CD4-positive, alpha-beta T cell (primary cell): ENCODE data around the gene RFX5. TPM values are rescaled to one million over a fixed set of nuclear protein-coding genes. Genes with fewer than 3 reads are reported as not detected.
A peak's percentile ranks its signal among the peaks of the same experiment; 100 is the strongest.

Experiments
- ATAC-seq: fragments of 200-7000 bp; cut with Tn5 transposase; one replicate; pipeline ENCODE4 v1.10.0; 2022; ENCODE audit warnings: mild to moderate bottlenecking; ENCODE audit not compliant: poor library complexity
- CTCF ChIA-PET: fragments of 350-600 bp; sonication (Branson Sonifier 250); formaldehyde crosslinking; loops from one replicate; lab custom pipeline; 2021; ENCODE audit warnings: antibody characterized with exemption, inconsistent platforms; lab: Charles Lee
- POLR2A ChIA-PET: fragments of 350-600 bp; sonication (Branson Sonifier 250); formaldehyde crosslinking; loops from one replicate; lab custom pipeline; 2021; ENCODE audit warnings: antibody characterized with exemption, inconsistent platforms; lab: Charles Lee
- DNase-seq, 14 experiments: peaks; one replicate each; pipeline ENCODE4 v3.0.0-alpha.2; 2013 to 2020; ENCODE audit warnings: mixed read lengths in 2 of 14
- H3K27ac ChIP-seq, 2 donors: one replicate each; pipeline versions ENCODE4 v1.5.1 to v1.7.0; 2013; ENCODE audit warnings: low read length in 2 of 2, low read depth in 1 of 2, mild to moderate bottlenecking in 1 of 2
- H3K27me3 ChIP-seq, 2 experiments: 1 replicate in 1 of 2; 2 replicates in 1 of 2; pipeline versions ENCODE4 v1.6.1 to v1.7.0; 2013; ENCODE audit warnings: low read length in 2 of 2, control low read depth in 1 of 2, mild to moderate bottlenecking in 1 of 2, moderate library complexity in 1 of 2; ENCODE audit not compliant: insufficient read depth in 2 of 2, control insufficient read depth in 1 of 2
- H3K36me3 ChIP-seq: one replicate; pipeline ENCODE4 v1.6.1; 2013; ENCODE audit warnings: low read length, control low read depth; ENCODE audit not compliant: insufficient read depth
- H3K4me1 ChIP-seq: one replicate; pipeline ENCODE4 v1.6.1; 2013; ENCODE audit warnings: low read length, control low read depth; ENCODE audit not compliant: insufficient read depth
- H3K4me3 ChIP-seq: one replicate; pipeline ENCODE4 v1.5.1; 2013; ENCODE audit warnings: mild to moderate bottlenecking, low read length, moderate library complexity
- H3K9me3 ChIP-seq, 2 experiments: 1 replicate in 1 of 2; 2 replicates in 1 of 2; pipeline versions ENCODE4 v1.6.1 to v1.7.0; 2013; ENCODE audit warnings: low read length in 2 of 2, mild to moderate bottlenecking in 2 of 2, control low read depth in 1 of 2, moderate library complexity in 1 of 2; ENCODE audit not compliant: control insufficient read depth in 1 of 2, insufficient read depth in 1 of 2
- H3K27ac Mint-ChIP-seq: one replicate; pipeline ENCODE4 v1.8.0; 2020; ENCODE audit warnings: mixed read lengths
- H3K27me3 Mint-ChIP-seq: one replicate; pipeline ENCODE4 v1.8.0; 2021; ENCODE audit warnings: mixed read lengths
- H3K36me3 Mint-ChIP-seq: one replicate; pipeline ENCODE4 v1.8.0; 2021; ENCODE audit warnings: low read depth, mixed read lengths
- H3K4me1 Mint-ChIP-seq: one replicate; pipeline ENCODE4 v1.8.0; 2021; ENCODE audit warnings: low read depth, mixed read lengths
- H3K4me3 Mint-ChIP-seq: one replicate; pipeline ENCODE4 v1.8.0; 2020; ENCODE audit warnings: mild to moderate bottlenecking, mixed read lengths
- H3K9me3 Mint-ChIP-seq: one replicate; pipeline ENCODE4 v1.8.0; 2020; ENCODE audit warnings: mixed read lengths
- intact Hi-C, 2 experiments: fragments of 100-400 bp; cut with DNase I in 1 of 2; cut with micrococcal nuclease in 1 of 2; formaldehyde crosslinking; loops; one replicate each; pipeline versions ENCODE4 v1.15.1 to v1.9.0; 2023 to 2025; cut with DNase I, micrococcal nuclease
- total RNA-seq, 174 experiments: library from RNA in 2 of 174; stranded (reverse) in 2 of 174; gene quantifications; one replicate each; pipeline ENCODE4 v1.2.3 and lab custom pipeline; 2021 to 2026
- TF ChIP-seq, protein P1 (sequence below): fragments of 200-600 bp; IDR thresholded peaks from one replicate; pipeline ENCODE4 v1.8.0; 2022; ENCODE audit warnings: antibody characterized with exemption, mild to moderate bottlenecking

The RFX5 gene
- total RNA-seq, 2 experiments from 2014 or later: 62.0 to 65.7 TPM

DNA sequence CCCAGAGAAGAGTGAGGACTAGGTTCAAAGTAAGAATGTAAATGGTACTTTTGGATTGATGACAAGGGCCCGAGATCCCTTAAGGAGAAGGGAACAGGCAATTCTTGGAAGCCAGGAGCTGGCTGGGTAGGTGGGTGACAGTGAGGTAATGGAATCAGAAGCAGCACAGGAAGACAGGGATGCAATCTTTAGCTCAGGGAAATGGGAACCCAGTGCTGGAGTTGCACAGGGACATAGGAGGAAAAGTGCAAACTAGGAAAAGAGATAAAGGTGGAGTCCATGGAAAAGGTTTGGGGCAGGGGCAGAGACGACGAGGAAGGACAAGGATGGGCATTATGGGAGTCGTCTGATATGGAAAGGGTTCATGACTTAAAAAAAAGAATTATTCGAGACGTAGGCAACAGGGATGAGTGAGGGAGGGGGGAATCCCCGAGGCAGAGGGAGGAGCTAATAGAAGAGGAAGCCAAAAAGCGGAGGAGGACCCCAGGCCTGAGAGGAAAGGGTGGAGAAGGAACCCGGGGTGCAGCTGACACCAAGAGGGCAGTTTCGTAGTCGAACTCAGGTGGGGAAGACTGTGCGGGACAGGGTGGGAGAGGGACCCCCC, 20.3 kb downstream of the RFX5 start:
- POLR2A ChIA-PET: interaction anchor here (0.7 to 3.4 kb wide), 16 partner anchors 9 to 963 kb away, joined by 3 to 54 read pairs (median 6); partner anchors contain the start of genes MRPL9, PSMB4, PSMD4 and RFX5
- peak overlapping the region; percentile 75 for H3K4me3 ChIP-seq
- H3K27ac ChIP-seq: peak overlapping the region; percentile 84 to 96
- no peaks in the 10 kb centered on the region for H3K9me3 ChIP-seq
- CTCF ChIA-PET: interaction anchor here (0.9 to 4.5 kb wide), 4 partner anchors 14 to 73 kb away, joined by 3 to 41 read pairs (median 6); partner anchors contain the start of gene PSMB4
- Mint-ChIP-seq H3K36me3 (peaks cover 53% of the 10 kb centered on the region), H3K27me3 (no peaks in the 10 kb centered on the region), H3K27ac (peak overlapping the region; percentile 93), H3K9me3 (no peaks in the 10 kb centered on the region), H3K4me3 (peak overlapping the region; percentile 95), H3K4me1 (peaks cover 39% of the 10 kb centered on the region)
- intact Hi-C loops: loop anchor here (1.0 to 10.0 kb wide), 6 partner anchors 21 to 632 kb away; partner anchors contain the start of genes RFX5 (in 2 of the 2), GOLPH3L (in 1 of the 2), PSMB4 (in 1 of the 2) and PSMD4 (in 1 of the 2)
- peak; percentile 30 for ATAC-seq
- H3K27me3 ChIP-seq: no peaks in the 10 kb centered on the region
- H3K4me1 ChIP-seq: peaks cover 38% of the 10 kb centered on the region
- peaks cover 34% of the 10 kb centered on the region for H3K36me3 ChIP-seq
- TF ChIP-seq, protein P1, sequence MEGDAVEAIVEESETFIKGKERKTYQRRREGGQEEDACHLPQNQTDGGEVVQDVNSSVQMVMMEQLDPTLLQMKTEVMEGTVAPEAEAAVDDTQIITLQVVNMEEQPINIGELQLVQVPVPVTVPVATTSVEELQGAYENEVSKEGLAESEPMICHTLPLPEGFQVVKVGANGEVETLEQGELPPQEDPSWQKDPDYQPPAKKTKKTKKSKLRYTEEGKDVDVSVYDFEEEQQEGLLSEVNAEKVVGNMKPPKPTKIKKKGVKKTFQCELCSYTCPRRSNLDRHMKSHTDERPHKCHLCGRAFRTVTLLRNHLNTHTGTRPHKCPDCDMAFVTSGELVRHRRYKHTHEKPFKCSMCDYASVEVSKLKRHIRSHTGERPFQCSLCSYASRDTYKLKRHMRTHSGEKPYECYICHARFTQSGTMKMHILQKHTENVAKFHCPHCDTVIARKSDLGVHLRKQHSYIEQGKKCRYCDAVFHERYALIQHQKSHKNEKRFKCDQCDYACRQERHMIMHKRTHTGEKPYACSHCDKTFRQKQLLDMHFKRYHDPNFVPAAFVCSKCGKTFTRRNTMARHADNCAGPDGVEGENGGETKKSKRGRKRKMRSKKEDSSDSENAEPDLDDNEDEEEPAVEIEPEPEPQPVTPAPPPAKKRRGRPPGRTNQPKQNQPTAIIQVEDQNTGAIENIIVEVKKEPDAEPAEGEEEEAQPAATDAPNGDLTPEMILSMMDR: no peak
- peak in 10 of 14 experiments; percentile 23 to 85 (median 46) for DNase-seq

DNA sequence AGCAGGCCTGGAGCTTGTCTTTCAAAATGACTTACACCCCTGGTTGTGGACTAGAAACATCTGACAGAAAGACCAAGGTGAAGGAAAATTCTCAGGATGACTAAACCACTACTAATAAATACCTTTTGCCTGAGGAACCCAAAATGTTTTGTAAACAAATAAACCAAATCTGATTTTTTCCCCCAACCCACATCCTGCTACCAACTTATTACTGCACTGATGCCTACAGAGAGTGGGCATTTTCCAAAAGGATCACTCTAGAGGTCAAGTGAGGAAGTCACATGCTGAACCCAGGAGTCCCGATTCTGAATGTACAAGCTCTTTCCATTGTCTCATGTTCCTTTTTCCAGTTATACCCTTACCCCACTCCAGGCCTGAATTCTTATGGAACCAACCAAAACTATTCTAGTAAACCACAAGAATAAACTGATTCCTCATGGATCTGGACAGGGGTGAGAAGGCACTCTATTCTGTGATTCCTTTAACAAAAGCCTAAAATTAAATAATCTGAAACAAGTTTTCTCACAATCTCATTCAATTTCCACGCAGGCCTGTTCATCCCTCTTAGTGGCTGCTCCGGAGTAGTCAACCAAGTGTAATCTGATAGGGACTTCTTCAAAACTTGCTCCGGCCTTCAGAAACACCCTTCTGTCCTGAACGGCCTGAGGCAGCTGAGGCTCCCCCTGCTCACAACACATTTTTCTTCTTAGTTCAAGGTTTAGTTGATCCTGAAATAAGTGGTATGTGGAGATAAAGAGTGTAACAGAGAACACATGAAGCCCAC, 21.2 kb downstream of the RFX5 start:
- Histone ChIP-seq H3K4me1 (peaks cover 38% of the 10 kb centered on the region), H3K27ac (peak overlapping the region in 1 of 2 donors; percentile 96), H3K27me3 (no peaks in the 10 kb centered on the region), H3K4me3 (peak overlapping the region; percentile 75), H3K9me3 (no peaks in the 10 kb centered on the region), H3K36me3 (peaks cover 40% of the 10 kb centered on the region)
- ChIA-PET POLR2A (interaction anchor here (1.6 to 3.4 kb wide), 6 partner anchors 12 to 73 kb away, joined by 5 to 29 read pairs (median 14); partner anchors contain the start of genes PSMB4 and RFX5), CTCF (interaction anchor here (0.9 to 4.5 kb wide), 4 partner anchors 14 to 74 kb away, joined by 3 to 41 read pairs (median 3); partner anchors contain the start of gene PSMB4)
- DNase-seq (no peak), ATAC-seq (no peak)
- H3K4me3 Mint-ChIP-seq: peak overlapping the region; percentile 95
- H3K27me3 Mint-ChIP-seq: no peaks in the 10 kb centered on the region
- TF ChIP-seq, protein P1: no peak
- peaks cover 56% of the 10 kb centered on the region for H3K36me3 Mint-ChIP-seq
- H3K9me3 Mint-ChIP-seq: no peaks in the 10 kb centered on the region
- intact Hi-C loops: loop anchor here (5.0 to 10.0 kb wide), 3 partner anchors 44 to 631 kb away; partner anchors contain the start of genes GOLPH3L (in 1 of the 2), PSMB4 (in 1 of the 2) and ZNF687 (in 1 of the 2)
- peaks cover 42% of the 10 kb centered on the region for H3K4me1 Mint-ChIP-seq
- peak overlapping the region; percentile 93 for H3K27ac Mint-ChIP-seq

DNA sequence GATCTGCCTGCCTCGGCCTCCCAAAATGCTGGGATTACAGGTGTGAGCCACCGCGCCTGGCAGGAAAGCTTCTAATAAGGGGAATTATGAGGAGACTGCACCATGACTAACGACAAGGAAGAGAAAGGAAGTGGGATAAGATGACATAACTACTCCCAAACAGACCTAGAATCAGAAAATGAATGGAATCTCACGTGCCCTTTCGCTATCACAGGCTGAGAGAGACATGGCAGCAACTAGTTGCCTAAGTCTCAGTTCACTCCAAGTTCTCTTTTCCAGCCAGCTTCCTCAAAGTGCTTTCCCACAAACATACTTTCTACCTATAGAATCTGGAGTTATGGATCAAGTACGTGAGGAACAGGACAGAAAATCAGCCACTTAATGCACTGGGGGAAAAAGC, 21.8 kb downstream of the RFX5 start:
- Mint-ChIP-seq H3K4me3 (peak overlapping the region; percentile 95), H3K4me1 (peaks cover 48% of the 10 kb centered on the region), H3K27me3 (no peaks in the 10 kb centered on the region), H3K36me3 (peaks cover 62% of the 10 kb centered on the region), H3K27ac (peak overlapping the region; percentile 93), H3K9me3 (no peaks in the 10 kb centered on the region)
- no peak overlapping the region for H3K27ac ChIP-seq
- ChIA-PET POLR2A (interaction anchor here (3.2 kb wide), 1 partner anchor 74 kb away, joined by 25 read pairs; the partner anchor contains the start of gene PSMB4), CTCF (interaction anchor here (1.1 to 4.5 kb wide), 3 partner anchors 14 to 24 kb away, joined by 3 to 41 read pairs (median 3); no protein-coding TSS in a partner anchor)
- intact Hi-C loops: loop anchor here (5.0 to 10.0 kb wide), 3 partner anchors 43 to 630 kb away; partner anchors contain the start of genes GOLPH3L (in 1 of the 2), PSMB4 (in 1 of the 2) and ZNF687 (in 1 of the 2)
- TF ChIP-seq, protein P1: no peak
- H3K36me3 ChIP-seq: peaks cover 46% of the 10 kb centered on the region
- H3K4me3 ChIP-seq: no peak overlapping the region
- DNase-seq: no peak
- ATAC-seq: no peak
- no peaks in the 10 kb centered on the region for H3K27me3 ChIP-seq
- H3K9me3 ChIP-seq: no peaks in the 10 kb centered on the region
- peaks cover 38% of the 10 kb centered on the region for H3K4me1 ChIP-seq
